HepG2 (cell line): ENCODE data around the gene PDLIM4.

Experiments used
- ATF3 ChIP-seq: sonication (generic); formaldehyde crosslinking; IDR thresholded peaks from 2 replicates; pipeline ENCODE4 v1.4.0; 2020; ENCODE audit warnings: missing genetic modification reagents
- FOXK2 ChIP-seq: fragments of 450-650 bp; IDR thresholded peaks from 2 replicates; pipeline ENCODE4 v1.6.1; 2016
- JUNB ChIP-seq: sonication (generic); formaldehyde crosslinking; IDR thresholded peaks from 2 replicates; pipeline ENCODE4 v1.8.0; 2022; ENCODE audit warnings: missing genetic modification reagents, mild to moderate bottlenecking, borderline replicate concordance
- KLF6 ChIP-seq: IDR thresholded peaks from 2 replicates; pipeline ENCODE4 v1.8.0; 2016; ENCODE audit warnings: missing biosample characterization, missing genetic modification reagents
- MIER2 ChIP-seq: IDR thresholded peaks from 2 replicates; pipeline ENCODE4 v1.6.1; 2016; ENCODE audit warnings: missing biosample characterization, missing genetic modification reagents
- MYNN ChIP-seq: sonication (generic); formaldehyde crosslinking; IDR thresholded peaks from 2 replicates; pipeline ENCODE4 v1.4.0; 2020; ENCODE audit warnings: mild to moderate bottlenecking, low read depth, missing genetic modification reagents
- PHF21A ChIP-seq: sonication (generic); formaldehyde crosslinking; IDR thresholded peaks from 2 replicates; pipeline ENCODE4 v1.5.0; 2020; ENCODE audit warnings: mild to moderate bottlenecking, missing genetic modification reagents
- ZSCAN30 ChIP-seq: sonication (generic); formaldehyde crosslinking; IDR thresholded peaks from 2 replicates; pipeline ENCODE4 v1.5.0; 2020; ENCODE audit warnings: mild to moderate bottlenecking, missing genetic modification reagents
- TF ChIP-seq, protein P1 (sequence below): sonication (generic); formaldehyde crosslinking; IDR thresholded peaks from 2 replicates; pipeline ENCODE4 v1.4.0; 2020; ENCODE audit warnings: low read depth, missing genetic modification reagents
- TF ChIP-seq, protein P2 (sequence below): sonication (generic); formaldehyde crosslinking; IDR thresholded peaks from 2 replicates; pipeline ENCODE4 v1.4.0; 2020; ENCODE audit warnings: missing genetic modification reagents
- TF ChIP-seq, protein P3 (sequence below): sonication (generic); formaldehyde crosslinking; IDR thresholded peaks from 2 replicates; pipeline ENCODE4 v1.5.0; 2020; ENCODE audit warnings: missing genetic modification reagents
- TF ChIP-seq, protein P4 (sequence below): IDR thresholded peaks from 2 replicates; pipeline ENCODE4 v1.6.1; 2012; ENCODE audit warnings: low read length, improper control_type of control experiment

- TF ChIP-seq, protein P1, sequence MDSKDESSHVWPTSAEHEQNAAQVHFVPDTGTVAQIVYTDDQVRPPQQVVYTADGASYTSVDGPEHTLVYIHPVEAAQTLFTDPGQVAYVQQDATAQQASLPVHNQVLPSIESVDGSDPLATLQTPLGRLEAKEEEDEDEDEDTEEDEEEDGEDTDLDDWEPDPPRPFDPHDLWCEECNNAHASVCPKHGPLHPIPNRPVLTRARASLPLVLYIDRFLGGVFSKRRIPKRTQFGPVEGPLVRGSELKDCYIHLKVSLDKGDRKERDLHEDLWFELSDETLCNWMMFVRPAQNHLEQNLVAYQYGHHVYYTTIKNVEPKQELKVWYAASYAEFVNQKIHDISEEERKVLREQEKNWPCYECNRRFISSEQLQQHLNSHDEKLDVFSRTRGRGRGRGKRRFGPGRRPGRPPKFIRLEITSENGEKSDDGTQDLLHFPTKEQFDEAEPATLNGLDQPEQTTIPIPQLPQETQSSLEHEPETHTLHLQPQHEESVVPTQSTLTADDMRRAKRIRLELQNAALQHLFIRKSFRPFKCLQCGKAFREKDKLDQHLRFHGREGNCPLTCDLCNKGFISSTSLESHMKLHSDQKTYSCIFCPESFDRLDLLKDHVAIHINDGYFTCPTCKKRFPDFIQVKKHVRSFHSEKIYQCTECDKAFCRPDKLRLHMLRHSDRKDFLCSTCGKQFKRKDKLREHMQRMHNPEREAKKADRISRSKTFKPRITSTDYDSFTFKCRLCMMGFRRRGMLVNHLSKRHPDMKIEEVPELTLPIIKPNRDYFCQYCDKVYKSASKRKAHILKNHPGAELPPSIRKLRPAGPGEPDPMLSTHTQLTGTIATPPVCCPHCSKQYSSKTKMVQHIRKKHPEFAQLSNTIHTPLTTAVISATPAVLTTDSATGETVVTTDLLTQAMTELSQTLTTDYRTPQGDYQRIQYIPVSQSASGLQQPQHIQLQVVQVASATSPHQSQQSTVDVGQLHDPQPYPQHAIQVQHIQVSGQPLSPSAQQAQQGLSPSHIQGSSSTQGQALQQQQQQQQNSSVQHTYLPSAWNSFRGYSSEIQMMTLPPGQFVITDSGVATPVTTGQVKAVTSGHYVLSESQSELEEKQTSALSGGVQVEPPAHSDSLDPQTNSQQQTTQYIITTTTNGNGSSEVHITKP (CRISPR knock-in tag), result no peak
- TF ChIP-seq MYNN (CRISPR knock-in tag) (no peak), PHF21A (CRISPR knock-in tag) (no peak), FOXK2 (no peak), KLF6 (CRISPR knock-in tag) (no peak), MIER2 (no peak), ATF3 (CRISPR knock-in tag) (no peak), ZSCAN30 (CRISPR knock-in tag) (no peak), JUNB (CRISPR knock-in tag) (no peak)
- TF ChIP-seq, protein P2, sequence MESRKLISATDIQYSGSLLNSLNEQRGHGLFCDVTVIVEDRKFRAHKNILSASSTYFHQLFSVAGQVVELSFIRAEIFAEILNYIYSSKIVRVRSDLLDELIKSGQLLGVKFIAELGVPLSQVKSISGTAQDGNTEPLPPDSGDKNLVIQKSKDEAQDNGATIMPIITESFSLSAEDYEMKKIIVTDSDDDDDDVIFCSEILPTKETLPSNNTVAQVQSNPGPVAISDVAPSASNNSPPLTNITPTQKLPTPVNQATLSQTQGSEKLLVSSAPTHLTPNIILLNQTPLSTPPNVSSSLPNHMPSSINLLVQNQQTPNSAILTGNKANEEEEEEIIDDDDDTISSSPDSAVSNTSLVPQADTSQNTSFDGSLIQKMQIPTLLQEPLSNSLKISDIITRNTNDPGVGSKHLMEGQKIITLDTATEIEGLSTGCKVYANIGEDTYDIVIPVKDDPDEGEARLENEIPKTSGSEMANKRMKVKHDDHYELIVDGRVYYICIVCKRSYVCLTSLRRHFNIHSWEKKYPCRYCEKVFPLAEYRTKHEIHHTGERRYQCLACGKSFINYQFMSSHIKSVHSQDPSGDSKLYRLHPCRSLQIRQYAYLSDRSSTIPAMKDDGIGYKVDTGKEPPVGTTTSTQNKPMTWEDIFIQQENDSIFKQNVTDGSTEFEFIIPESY, result no peak
- TF ChIP-seq, protein P3, sequence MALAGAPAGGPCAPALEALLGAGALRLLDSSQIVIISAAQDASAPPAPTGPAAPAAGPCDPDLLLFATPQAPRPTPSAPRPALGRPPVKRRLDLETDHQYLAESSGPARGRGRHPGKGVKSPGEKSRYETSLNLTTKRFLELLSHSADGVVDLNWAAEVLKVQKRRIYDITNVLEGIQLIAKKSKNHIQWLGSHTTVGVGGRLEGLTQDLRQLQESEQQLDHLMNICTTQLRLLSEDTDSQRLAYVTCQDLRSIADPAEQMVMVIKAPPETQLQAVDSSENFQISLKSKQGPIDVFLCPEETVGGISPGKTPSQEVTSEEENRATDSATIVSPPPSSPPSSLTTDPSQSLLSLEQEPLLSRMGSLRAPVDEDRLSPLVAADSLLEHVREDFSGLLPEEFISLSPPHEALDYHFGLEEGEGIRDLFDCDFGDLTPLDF (CRISPR knock-in tag), result no peak
- TF ChIP-seq, protein P4, sequence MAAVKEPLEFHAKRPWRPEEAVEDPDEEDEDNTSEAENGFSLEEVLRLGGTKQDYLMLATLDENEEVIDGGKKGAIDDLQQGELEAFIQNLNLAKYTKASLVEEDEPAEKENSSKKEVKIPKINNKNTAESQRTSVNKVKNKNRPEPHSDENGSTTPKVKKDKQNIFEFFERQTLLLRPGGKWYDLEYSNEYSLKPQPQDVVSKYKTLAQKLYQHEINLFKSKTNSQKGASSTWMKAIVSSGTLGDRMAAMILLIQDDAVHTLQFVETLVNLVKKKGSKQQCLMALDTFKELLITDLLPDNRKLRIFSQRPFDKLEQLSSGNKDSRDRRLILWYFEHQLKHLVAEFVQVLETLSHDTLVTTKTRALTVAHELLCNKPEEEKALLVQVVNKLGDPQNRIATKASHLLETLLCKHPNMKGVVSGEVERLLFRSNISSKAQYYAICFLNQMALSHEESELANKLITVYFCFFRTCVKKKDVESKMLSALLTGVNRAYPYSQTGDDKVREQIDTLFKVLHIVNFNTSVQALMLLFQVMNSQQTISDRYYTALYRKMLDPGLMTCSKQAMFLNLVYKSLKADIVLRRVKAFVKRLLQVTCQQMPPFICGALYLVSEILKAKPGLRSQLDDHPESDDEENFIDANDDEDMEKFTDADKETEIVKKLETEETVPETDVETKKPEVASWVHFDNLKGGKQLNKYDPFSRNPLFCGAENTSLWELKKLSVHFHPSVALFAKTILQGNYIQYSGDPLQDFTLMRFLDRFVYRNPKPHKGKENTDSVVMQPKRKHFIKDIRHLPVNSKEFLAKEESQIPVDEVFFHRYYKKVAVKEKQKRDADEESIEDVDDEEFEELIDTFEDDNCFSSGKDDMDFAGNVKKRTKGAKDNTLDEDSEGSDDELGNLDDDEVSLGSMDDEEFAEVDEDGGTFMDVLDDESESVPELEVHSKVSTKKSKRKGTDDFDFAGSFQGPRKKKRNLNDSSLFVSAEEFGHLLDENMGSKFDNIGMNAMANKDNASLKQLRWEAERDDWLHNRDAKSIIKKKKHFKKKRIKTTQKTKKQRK, result no peak
Measured at GRCh38 chr5:132303589-132303988, 46.1 kb downstream of the PDLIM4 start.
